IMR-90 (cell line): ENCODE data around the gene PDS5A. TPM values are rescaled to one million over a fixed set of nuclear protein-coding genes. Genes with fewer than 3 reads are reported as not detected.

Experiments used
- ATAC-seq: fragments of 200-7000 bp; cut with Tn5 transposase; 2 replicates; pipeline ENCODE4 v1.9.1; 2020; ENCODE audit warnings: low read depth, mild to moderate bottlenecking, moderate library complexity
- BruUV-seq: library from RNA; stranded (reverse); fragments of 400-500 nt; replicated peaks from 2 replicates; lab custom pipeline; 2021; lab: Mats Ljungman, UMichigan
- CTCF ChIA-PET: fragments of 300-600 bp; formaldehyde crosslinking; extraction: SDS; loops from one replicate; lab custom pipeline; 2021; ENCODE audit warnings: antibody characterized with exemption; lab: Yijun Ruan, JAX
- POLR2A ChIA-PET: fragments of 300-600 bp; sonication (Branson Sonifier 250); formaldehyde crosslinking; loops from one replicate; lab custom pipeline; 2022; ENCODE audit warnings: antibody characterized with exemption; ENCODE audit not compliant: unreplicated experiment; lab: Charles Lee
- DNase-seq: peaks from one replicate; pipeline ENCODE4 v3.0.0; 2013
- H2AFZ ChIP-seq: replicated peaks from 2 replicates; pipeline ENCODE3; 2013; ENCODE audit warnings: low read length, mild to moderate bottlenecking; ENCODE audit not compliant: poor library complexity
- H2AK5ac ChIP-seq: 2 replicates; pipeline ENCODE4 v1.6.1; 2013; ENCODE audit warnings: low read depth, low read length, inconsistent platforms
- H2AK9ac ChIP-seq: replicated peaks from 2 replicates; pipeline ENCODE3; 2013; ENCODE audit warnings: mild to moderate bottlenecking, low read depth, low read length, moderate library complexity; ENCODE audit not compliant: poor library complexity
- H2BK120ac ChIP-seq: 2 replicates; pipeline ENCODE4 v1.6.1; 2013; ENCODE audit warnings: low read depth, low read length, inconsistent platforms
- H2BK15ac ChIP-seq: 3 replicates; pipeline ENCODE4 v1.6.1; 2013; ENCODE audit warnings: low read depth, low read length, inconsistent platforms
- H2BK20ac ChIP-seq: 2 replicates; pipeline ENCODE4 v1.6.1; 2013; ENCODE audit warnings: low read depth, mild to moderate bottlenecking, inconsistent platforms, low read length, moderate library complexity
- H2BK5ac ChIP-seq: 2 replicates; pipeline ENCODE4 v1.6.1; 2013; ENCODE audit warnings: mild to moderate bottlenecking, low read depth, low read length, inconsistent platforms; ENCODE audit not compliant: poor library complexity, severe bottlenecking
- H3K14ac ChIP-seq: replicated peaks from 2 replicates; pipeline ENCODE4 v1.6.1; 2013; ENCODE audit warnings: low read depth, low read length, inconsistent platforms
- H3K18ac ChIP-seq: 2 replicates; pipeline ENCODE4 v1.6.1; 2013; ENCODE audit warnings: low read depth, low read length, control low read depth
- H3K23ac ChIP-seq: 2 replicates; pipeline ENCODE4 v1.6.1; 2013; ENCODE audit warnings: low read depth, low read length, inconsistent platforms
- H3K27ac ChIP-seq: 2 replicates; pipeline ENCODE4 v1.5.1; 2013; ENCODE audit warnings: mild to moderate bottlenecking, control low read depth, low read length; ENCODE audit not compliant: insufficient read depth
- H3K27me3 ChIP-seq: 2 replicates; pipeline ENCODE4 v1.6.1; 2013; ENCODE audit warnings: low read length; ENCODE audit not compliant: control insufficient read depth, insufficient read depth
- H3K36me3 ChIP-seq: 2 replicates; pipeline ENCODE4 v1.6.1; 2013; ENCODE audit warnings: low read length, mixed read lengths; ENCODE audit not compliant: control insufficient read depth, insufficient read depth
- H3K4ac ChIP-seq: 2 replicates; pipeline ENCODE4 v1.6.1; 2013; ENCODE audit warnings: low read depth, low read length, inconsistent platforms
- H3K4me1 ChIP-seq: 2 replicates; pipeline ENCODE4 v1.6.1; 2013; ENCODE audit warnings: low read length, mixed read lengths; ENCODE audit not compliant: control insufficient read depth, insufficient read depth
- H3K4me2 ChIP-seq: 2 replicates; pipeline ENCODE4 v1.6.1; 2013; ENCODE audit warnings: low read depth, mild to moderate bottlenecking, control low read depth, low read length, moderate library complexity
- H3K4me3 ChIP-seq: 2 replicates; pipeline ENCODE4 v1.5.1; 2013; ENCODE audit warnings: low read depth, mild to moderate bottlenecking, control low read depth, low read length, moderate library complexity; ENCODE audit not compliant: insufficient read depth
- H3K56ac ChIP-seq: 2 replicates; pipeline ENCODE4 v1.6.1; 2013; ENCODE audit warnings: low read length, inconsistent platforms; ENCODE audit not compliant: insufficient read depth; ENCODE audit errors: extremely low read depth
- H3K79me1 ChIP-seq, 2 experiments: 2 replicates each; pipeline ENCODE4 v1.6.1; 2013; ENCODE audit warnings: low read length in 2 of 2, inconsistent platforms in 1 of 2, low read depth in 1 of 2
- H3K9ac ChIP-seq: 2 replicates; pipeline ENCODE4 v1.6.1; 2013; ENCODE audit warnings: low read depth, low read length, control low read depth
- H3K9me1 ChIP-seq: 2 replicates; pipeline ENCODE4 v1.6.1; 2013; ENCODE audit warnings: low read length, inconsistent platforms; ENCODE audit not compliant: insufficient read depth
- H3K9me3 ChIP-seq: 2 replicates; pipeline ENCODE4 v1.6.1; 2013; ENCODE audit warnings: low read length; ENCODE audit not compliant: control insufficient read depth, insufficient read depth
- H4K20me1 ChIP-seq: 2 replicates; pipeline ENCODE4 v1.6.1; 2013; ENCODE audit warnings: low read length, inconsistent platforms; ENCODE audit not compliant: insufficient read depth
- H4K5ac ChIP-seq: 2 replicates; pipeline ENCODE4 v1.6.1; 2013; ENCODE audit warnings: mild to moderate bottlenecking, low read depth, low read length, control low read depth
- H4K8ac ChIP-seq, 2 experiments: 2 replicates each; pipeline ENCODE4 v1.6.1; 2013; ENCODE audit warnings: low read depth in 2 of 2, low read length in 2 of 2, control low read depth in 1 of 2, inconsistent platforms in 1 of 2
- H4K91ac ChIP-seq: 2 replicates; pipeline ENCODE4 v1.6.1; 2013; ENCODE audit warnings: low read depth, low read length, inconsistent platforms; ENCODE audit not compliant: insufficient read depth
- BHLHE40 ChIP-seq: fragments of 150-350 bp; IDR thresholded peaks from 2 replicates; pipeline ENCODE4 v1.6.1; 2016; ENCODE audit warnings: mild to moderate bottlenecking, low read depth, low read length
- CEBPB ChIP-seq: IDR thresholded peaks from 2 replicates; pipeline ENCODE4 v1.6.1; 2012; ENCODE audit warnings: low read depth, low read length, improper control_type of control experiment
- CHD1 ChIP-seq: IDR thresholded peaks from 2 replicates; pipeline ENCODE4 v1.6.1; 2012; ENCODE audit warnings: low read depth, low read length, improper control_type of control experiment
- CTCF ChIP-seq: conservative IDR thresholded peaks from 2 replicates; pipeline ENCODE4 v1.5.1; 2012; ENCODE audit warnings: mild to moderate bottlenecking, low read depth, low read length, improper control_type of control experiment
- FOS ChIP-seq: fragments of 150-350 bp; IDR thresholded peaks from 2 replicates; pipeline ENCODE4 v1.6.1; 2016; ENCODE audit warnings: low read depth, low read length
- MAFK ChIP-seq: IDR thresholded peaks from 2 replicates; pipeline ENCODE4 v1.6.1; 2012; ENCODE audit warnings: low read depth, low read length, improper control_type of control experiment
- MAZ ChIP-seq: IDR thresholded peaks from 2 replicates; pipeline ENCODE4 v1.6.1; 2012; ENCODE audit warnings: low read depth, mild to moderate bottlenecking, low read length, improper control_type of control experiment, moderate library complexity, borderline replicate concordance
- MXI1 ChIP-seq: IDR thresholded peaks from 2 replicates; pipeline ENCODE4 v1.6.1; 2012; ENCODE audit warnings: low read depth, mild to moderate bottlenecking, low read length, moderate library complexity, borderline replicate concordance
- NFE2L2 ChIP-seq: fragments of 150-350 bp; IDR thresholded peaks from 2 replicates; pipeline ENCODE4 v1.6.1; 2016; ENCODE audit warnings: low read depth, mild to moderate bottlenecking, low read length
- POLR2A ChIP-seq: IDR thresholded peaks from 2 replicates; pipeline ENCODE4 v1.6.1; 2012; ENCODE audit warnings: mild to moderate bottlenecking, low read depth, low read length
- RAD21 ChIP-seq: IDR thresholded peaks from 2 replicates; pipeline ENCODE4 v1.6.1; 2012; ENCODE audit warnings: low read length, improper control_type of control experiment
- RCOR1 ChIP-seq: IDR thresholded peaks from 2 replicates; pipeline ENCODE4 v1.6.1; 2012; ENCODE audit warnings: mild to moderate bottlenecking, low read length, improper control_type of control experiment; ENCODE audit not compliant: insufficient replicate concordance
- SMC3 ChIP-seq: fragments of 150-350 bp; IDR thresholded peaks from 2 replicates; pipeline ENCODE4 v1.6.1; 2016; ENCODE audit warnings: low read depth, mild to moderate bottlenecking, antibody characterized with exemption, low read length, moderate library complexity
- WGBS, 2 experiments: methylation state at CpG; one replicate each; pipeline versions ENCODE4 v1.1.5 to v1.1.7; 2013; ENCODE audit warnings: missing lambda C conversion rate in 2 of 2; ENCODE audit not compliant: insufficient read length in 1 of 2; ENCODE audit errors: extremely low coverage in 2 of 2; 5-methylcytosine and 5-hydroxymethylcytosine counted together
- dilution Hi-C: fragments of 300-500 bp; cut with HindIII; formaldehyde crosslinking; loops from one replicate; pipeline ENCODE4 v1.14.3; 2018; ENCODE audit warnings: low sequenced_read_pairs; ENCODE audit not compliant: unreplicated experiment
- in situ Hi-C: fragments of 300-500 bp; cut with MboI; formaldehyde crosslinking; loops from 3 replicates; pipeline ENCODE4 v1.14.3; 2019; ENCODE audit warnings: low sequenced_read_pairs, inconsistent platforms, mixed read lengths
- intact Hi-C: fragments of 100-400 bp; cut with micrococcal nuclease; formaldehyde crosslinking; loops from 2 replicates; pipeline ENCODE4 v1.10.0; 2022
- polyA plus RNA-seq, 3 experiments: library from polyadenylated mRNA; depleted of rRNA; stranded (reverse); fragments of >200 nt; gene quantifications; 2 replicates each; pipeline ENCODE4 v1.2.3, GENCODE V29; 2012; ENCODE audit warnings: low replicate concordance in 1 of 3
- total RNA-seq: library from RNA; depleted of rRNA; stranded (reverse); fragments of >200 nt; gene quantifications from 2 replicates; pipeline ENCODE4 v1.2.3, GENCODE V29; 2012

PDS5A gene
- total and polyA plus RNA-seq, 2 of the 4 experiments (the other 2 are of a cell fraction), result 16.3 to 33.5 TPM

- intact Hi-C loops (no loop called here), dilution Hi-C loops (no loop called here)
Measured at GRCh38 chr4:39987485-39987884, 9.8 kb upstream of the PDS5A start.

More at GRCh38 chr4:39987485-39987884, 9.8 kb upstream of the PDS5A start:
- no peak overlapping the region for H2BK120ac ChIP-seq
- ChIA-PET POLR2A (no interaction called here), CTCF (no interaction called here)
- H3K9me1 ChIP-seq, result no peaks in the 10 kb centered on the region
- in situ Hi-C loops, result no loop called here
- no peaks in the 10 kb centered on the region for H3K4me1 ChIP-seq
- no peak overlapping the region for H2BK20ac ChIP-seq
- no peak overlapping the region for H3K14ac ChIP-seq
- no peak overlapping the region for H3K18ac ChIP-seq
- ATAC-seq (no peak), DNase-seq (no peak)
- no peak overlapping the region for H3K4me3 ChIP-seq
- H3K4ac ChIP-seq, result no peak overlapping the region
- no peak overlapping the region for H2BK5ac ChIP-seq
- H3K27ac ChIP-seq, result no peak overlapping the region
- no peak overlapping the region for H2AK5ac ChIP-seq
- H3K56ac ChIP-seq, result no peak overlapping the region
- no peak overlapping the region for H4K5ac ChIP-seq
- no peaks in the 10 kb centered on the region for H4K20me1 ChIP-seq
- H3K79me1 ChIP-seq, result no peaks in the 10 kb centered on the region
- no peak for TF ChIP-seq RCOR1
- no peak for TF ChIP-seq FOS
- TF ChIP-seq CEBPB, result no peak
- no peak for TF ChIP-seq BHLHE40
- TF ChIP-seq POLR2A, result no peak
- no peak for TF ChIP-seq MAFK
- no peak for TF ChIP-seq CHD1
- TF ChIP-seq MAZ, result no peak
- TF ChIP-seq SMC3, result no peak
- no peak for TF ChIP-seq MXI1
- TF ChIP-seq CTCF, result no peak
- TF ChIP-seq RAD21, result no peak
- TF ChIP-seq NFE2L2, result no peak
- no peak overlapping the region for H4K91ac ChIP-seq
- H3K4me2 ChIP-seq, result no peak overlapping the region
- no peak overlapping the region for H3K23ac ChIP-seq
- no peak overlapping the region for H2AFZ ChIP-seq
- no peaks in the 10 kb centered on the region for H3K27me3 ChIP-seq
- H3K9me3 ChIP-seq, result no peaks in the 10 kb centered on the region
- WGBS, 2 experiments, result 83% methylated on average over 1 of the region's 5 CpGs; no CpG with 5 or more reads in 1 of the 2 experiments
- H3K9ac ChIP-seq, result no peak overlapping the region
- BruUV-seq, result no TSS peak
- H2BK15ac ChIP-seq, result no peak overlapping the region
- H4K8ac ChIP-seq, result no peak overlapping the region
- H3K36me3 ChIP-seq, result no peaks in the 10 kb centered on the region
- no peak overlapping the region for H2AK9ac ChIP-seq
